Lower leg skin (tissue), 4 donors: ENCODE results near the gene CYS1. TPM values are rescaled to one million over a fixed set of nuclear protein-coding genes. Genes with fewer than 3 reads are reported as not detected.

Source experiments
- DNase-seq, 2 donors: peaks; one replicate each; pipeline ENCODE4 v3.0.0-alpha.2; 2019; ENCODE audit warnings: low spot score in 2 of 2
- H3K4me3 ChIP-seq: fragments of 200-600 bp; sonication (generic); 2 replicates; pipeline ENCODE4 v1.5.1; 2017; ENCODE audit warnings: mild to moderate bottlenecking, low read depth; ENCODE audit not compliant: poor library complexity, severe bottlenecking
- CTCF ChIP-seq, 3 donors: fragments of 450-650 bp; IDR thresholded peaks; one replicate each; pipeline ENCODE4 v1.5.1; 2016; ENCODE audit warnings: antibody characterized with exemption in 3 of 3, mild to moderate bottlenecking in 3 of 3, moderate library complexity in 2 of 3
- POLR2A ChIP-seq, 2 donors: fragments of 450-650 bp; IDR thresholded peaks; one replicate each; pipeline ENCODE4 v1.6.1; 2016 to 2017; ENCODE audit warnings: antibody characterized with exemption in 2 of 2, mild to moderate bottlenecking in 1 of 2, moderate library complexity in 1 of 2
- WGBS, 2 donors: methylation state at CpG; one replicate each; pipeline ENCODE4 v1.1.5; 2018; 5-methylcytosine and 5-hydroxymethylcytosine counted together
- intact Hi-C: fragments of 100-400 bp; cut with DNase I; formaldehyde crosslinking; loops from one replicate; pipeline ENCODE4 v1.15.0; 2023; ENCODE audit warnings: low total_unique reads
- total RNA-seq, 4 donors: library from RNA; depleted of rRNA; stranded (reverse); fragments of >200 nt; gene quantifications; one replicate each; pipeline ENCODE4 v1.1.0, GENCODE V29; 2016

The CYS1 gene
- total RNA-seq, 4 donors from 2014 or later: 0.25 to 0.98 (median 0.62) TPM; not detected in 1

- intact Hi-C loops: no loop called here
- H3K4me3 ChIP-seq: no peak overlapping the region
- TF ChIP-seq POLR2A (IDR thresholded peaks at IDR 0.05) (no peak), CTCF (IDR thresholded peaks at IDR 0.05) (no peak)
- no peak for DNase-seq
- WGBS, 2 donors: 60 to 65% methylated on average over 8 of the region's 8 CpGs
Measured at GRCh38 chr2:10087360-10087759, 7.1 kb upstream of the CYS1 start.

DNA sequence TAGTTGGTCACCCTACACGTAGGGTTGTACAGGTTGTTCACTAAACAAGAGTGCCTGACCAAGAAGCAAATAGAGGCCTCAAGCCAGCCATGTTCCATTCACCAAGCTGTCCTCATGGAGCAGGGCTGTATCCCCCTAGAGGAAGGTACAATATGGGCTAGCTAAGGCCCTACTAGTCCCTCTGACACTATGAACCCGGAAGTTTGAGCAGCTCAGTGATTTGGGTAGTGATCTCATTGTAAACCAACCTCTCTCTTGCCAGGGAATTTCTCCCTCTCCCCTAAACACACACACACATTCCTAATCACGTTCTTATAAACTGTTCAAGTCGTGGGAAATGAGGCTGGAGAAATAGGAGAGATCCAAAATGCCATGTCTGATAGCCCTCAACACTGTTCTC lies 6.7 kb upstream of the CYS1 start:
- TF ChIP-seq POLR2A (IDR thresholded peaks at IDR 0.05) (no peak), CTCF (IDR thresholded peaks at IDR 0.05) (no peak)
- no peak overlapping the region for H3K4me3 ChIP-seq
- 70 to 84% methylated on average over 4 of the region's 4 CpGs for WGBS, 2 donors
- intact Hi-C loops: no loop called here
- no peak for DNase-seq

DNA sequence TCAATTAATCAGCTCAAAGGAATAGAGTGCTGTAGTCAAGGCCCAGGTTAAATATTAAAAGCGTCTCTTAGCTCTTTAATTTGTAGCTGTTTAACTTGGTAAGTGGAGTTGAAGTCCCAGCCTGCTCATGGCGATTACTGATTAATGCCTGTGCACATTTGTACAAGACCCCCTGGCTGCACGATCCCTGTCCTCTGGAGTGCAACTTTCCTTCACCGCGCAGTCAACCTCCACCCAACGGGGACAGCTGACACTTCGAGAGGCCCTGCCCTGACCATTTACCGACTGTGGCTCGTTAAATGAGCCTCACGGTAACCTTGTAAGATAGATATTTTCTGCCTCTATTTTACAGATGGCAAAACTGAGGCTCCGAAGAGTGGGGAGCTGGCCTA lies 5.5 kb upstream of the CYS1 start:
- no peak overlapping the region for H3K4me3 ChIP-seq
- TF ChIP-seq POLR2A (IDR thresholded peaks at IDR 0.05) (no peak), CTCF (IDR thresholded peaks at IDR 0.05) (no peak)
- no peak for DNase-seq
- WGBS, 2 donors: 95 to 96% methylated on average over 11 of the region's 11 CpGs
- intact Hi-C loops: no loop called here

DNA sequence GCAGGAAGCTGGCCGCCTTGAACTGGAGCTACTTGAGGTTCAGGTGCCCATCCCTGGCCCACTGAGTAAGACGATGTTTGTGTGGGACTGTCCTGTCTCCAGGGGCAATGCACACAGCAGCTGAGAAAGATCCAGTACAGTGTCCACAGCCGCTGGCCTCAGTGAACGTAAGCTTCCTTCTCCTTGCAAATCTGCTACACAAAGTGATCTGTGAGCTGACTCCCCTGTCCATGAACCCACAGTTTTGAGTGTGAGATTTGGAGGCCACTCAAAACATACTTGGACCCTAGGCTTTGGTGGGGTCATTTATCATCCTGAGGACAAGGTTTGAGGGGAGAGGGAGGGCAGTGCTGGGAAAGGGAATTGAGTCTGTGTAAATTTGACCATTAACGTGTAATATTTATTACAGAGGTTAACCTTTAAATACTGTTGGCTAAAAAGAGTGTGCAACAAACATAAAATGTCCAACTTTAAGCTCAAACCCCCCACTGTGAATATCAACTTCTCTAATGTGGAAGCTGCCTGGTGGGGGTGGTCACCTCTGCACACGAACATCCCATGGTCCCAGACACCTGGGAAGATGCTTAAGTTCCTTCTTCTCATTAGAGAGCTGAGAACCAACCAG lies 4.9 kb upstream of the CYS1 start:
- H3K4me3 ChIP-seq: no peak overlapping the region
- WGBS, 2 donors: 77 to 78% methylated on average over 6 of the region's 6 CpGs
- no peak for DNase-seq
- intact Hi-C loops: no loop called here
- TF ChIP-seq POLR2A (IDR thresholded peaks at IDR 0.05) (no peak), CTCF (IDR thresholded peaks at IDR 0.05) (no peak)

DNA sequence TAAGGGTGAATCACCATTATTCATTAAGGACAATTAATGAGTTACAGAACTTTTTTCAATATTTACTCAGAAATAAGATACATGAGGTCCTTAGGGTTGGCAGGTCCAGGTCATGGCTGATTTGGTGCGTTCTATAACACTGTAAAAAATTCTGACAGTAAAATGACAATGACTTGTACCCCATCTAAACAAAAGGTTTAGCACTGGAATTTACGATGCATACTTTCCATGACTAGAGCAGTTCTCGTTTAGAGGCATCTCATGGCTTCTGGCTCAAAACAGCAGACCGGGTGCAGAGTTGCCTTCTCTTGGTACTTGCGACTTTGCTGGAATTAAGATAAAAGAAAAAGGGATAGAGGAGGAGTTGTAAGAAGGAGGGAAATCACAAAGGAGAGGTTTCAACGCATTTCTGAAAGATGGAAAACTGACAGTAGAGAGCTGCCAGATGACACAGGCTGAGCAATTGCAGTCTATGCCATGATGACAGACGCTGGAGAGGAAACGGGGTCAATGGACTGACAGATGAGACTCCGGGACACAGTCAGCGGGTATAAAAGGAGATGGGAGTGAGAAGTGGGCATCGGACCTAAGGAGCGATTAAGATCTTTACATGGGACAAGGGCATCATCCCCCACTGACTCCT lies 4.1 kb upstream of the CYS1 start:
- intact Hi-C loops: no loop called here
- TF ChIP-seq CTCF (IDR thresholded peaks at IDR 0.05) (no peak), POLR2A (IDR thresholded peaks at IDR 0.05) (no peak)
- WGBS, 2 donors: 57 to 67% methylated on average over 12 of the region's 12 CpGs
- H3K4me3 ChIP-seq: no peak overlapping the region
- DNase-seq: no peak
